Smooth muscle cell (in vitro differentiated cells): ENCODE results near the gene TSPAN17. TPM values are rescaled to one million over a fixed set of nuclear protein-coding genes. Genes with fewer than 3 reads are reported as not detected.

Experiments
- DNase-seq: peaks from one replicate; lab custom pipeline; 2025; ENCODE audit not compliant: unreplicated experiment; lab: John Stamatoyannopoulos, UW
- H2AFZ ChIP-seq: fragments of 200-600 bp; sonication (generic); 2 replicates; pipeline ENCODE4 v1.6.0; 2016; ENCODE audit warnings: antibody characterized with exemption, low read depth, mild to moderate bottlenecking
- H3F3A ChIP-seq: fragments of 200-600 bp; sonication (generic); 2 replicates; pipeline ENCODE4 v1.6.0; 2017; ENCODE audit warnings: antibody characterized with exemption, low read depth
- H3K27ac ChIP-seq: fragments of 200-600 bp; sonication (generic); 2 replicates; pipeline ENCODE4 v1.5.1; 2016; ENCODE audit warnings: low read depth, mild to moderate bottlenecking
- H3K27me3 ChIP-seq: fragments of 200-600 bp; sonication (generic); 2 replicates; pipeline ENCODE4 v1.6.1; 2016; ENCODE audit warnings: low read depth, mild to moderate bottlenecking
- H3K36me3 ChIP-seq: fragments of 200-600 bp; sonication (generic); 2 replicates; pipeline ENCODE4 v1.5.1; 2016; ENCODE audit warnings: low read depth
- H3K4me1 ChIP-seq: fragments of 200-600 bp; sonication (generic); 2 replicates; pipeline ENCODE4 v1.5.1; 2016; ENCODE audit warnings: low read depth
- H3K4me2 ChIP-seq: fragments of 200-600 bp; sonication (generic); 2 replicates; pipeline ENCODE4 v1.6.0; 2016; ENCODE audit warnings: mild to moderate bottlenecking
- H3K4me3 ChIP-seq: fragments of 200-600 bp; sonication (generic); 2 replicates; pipeline ENCODE4 v1.5.1; 2016; ENCODE audit warnings: mild to moderate bottlenecking
- H3K79me2 ChIP-seq: fragments of 200-600 bp; sonication (generic); 2 replicates; pipeline ENCODE4 v1.6.0; 2016; ENCODE audit warnings: low read depth, mild to moderate bottlenecking
- H3K9ac ChIP-seq: fragments of 200-600 bp; sonication (generic); 2 replicates; pipeline ENCODE4 v1.6.0; 2016; ENCODE audit warnings: low read depth
- H3K9me3 ChIP-seq: fragments of 200-600 bp; sonication (generic); replicated peaks from 2 replicates; pipeline ENCODE4 v1.5.1; 2016; ENCODE audit warnings: low read depth
- H4K20me1 ChIP-seq: fragments of 200-600 bp; sonication (generic); 2 replicates; pipeline ENCODE4 v1.6.0; 2016; ENCODE audit warnings: low read depth
- WGBS: methylation state at CpG from one replicate; pipeline ENCODE4 v1.1.7; 2016; ENCODE audit warnings: low lambda C conversion rate; 5-methylcytosine and 5-hydroxymethylcytosine counted together
- polyA plus RNA-seq: library from polyadenylated mRNA; unstranded; fragments of >200 nt; fragmentation: Nextera tagmentation; extraction: Ambion mirVana; gene quantifications from 2 replicates; pipeline ENCODE4 v1.2.1, GENCODE V29; 2016
- total RNA-seq: library from RNA; depleted of rRNA; stranded (reverse); fragments of >200 nt; gene quantifications from 2 replicates; pipeline ENCODE4 v1.2.3, GENCODE V29; 2014
- TF ChIP-seq, protein P1 (sequence below): fragments of 200-600 bp; sonication (generic); IDR thresholded peaks from 2 replicates; pipeline ENCODE4 v1.5.1; 2017; ENCODE audit warnings: borderline replicate concordance, mild to moderate bottlenecking, antibody characterized with exemption; ENCODE audit not compliant: insufficient read depth, poor library complexity, severe bottlenecking

Gene TSPAN17
- total and polyA plus RNA-seq, 2 experiments from 2014 or later: 29.7 to 31.0 TPM

DNA sequence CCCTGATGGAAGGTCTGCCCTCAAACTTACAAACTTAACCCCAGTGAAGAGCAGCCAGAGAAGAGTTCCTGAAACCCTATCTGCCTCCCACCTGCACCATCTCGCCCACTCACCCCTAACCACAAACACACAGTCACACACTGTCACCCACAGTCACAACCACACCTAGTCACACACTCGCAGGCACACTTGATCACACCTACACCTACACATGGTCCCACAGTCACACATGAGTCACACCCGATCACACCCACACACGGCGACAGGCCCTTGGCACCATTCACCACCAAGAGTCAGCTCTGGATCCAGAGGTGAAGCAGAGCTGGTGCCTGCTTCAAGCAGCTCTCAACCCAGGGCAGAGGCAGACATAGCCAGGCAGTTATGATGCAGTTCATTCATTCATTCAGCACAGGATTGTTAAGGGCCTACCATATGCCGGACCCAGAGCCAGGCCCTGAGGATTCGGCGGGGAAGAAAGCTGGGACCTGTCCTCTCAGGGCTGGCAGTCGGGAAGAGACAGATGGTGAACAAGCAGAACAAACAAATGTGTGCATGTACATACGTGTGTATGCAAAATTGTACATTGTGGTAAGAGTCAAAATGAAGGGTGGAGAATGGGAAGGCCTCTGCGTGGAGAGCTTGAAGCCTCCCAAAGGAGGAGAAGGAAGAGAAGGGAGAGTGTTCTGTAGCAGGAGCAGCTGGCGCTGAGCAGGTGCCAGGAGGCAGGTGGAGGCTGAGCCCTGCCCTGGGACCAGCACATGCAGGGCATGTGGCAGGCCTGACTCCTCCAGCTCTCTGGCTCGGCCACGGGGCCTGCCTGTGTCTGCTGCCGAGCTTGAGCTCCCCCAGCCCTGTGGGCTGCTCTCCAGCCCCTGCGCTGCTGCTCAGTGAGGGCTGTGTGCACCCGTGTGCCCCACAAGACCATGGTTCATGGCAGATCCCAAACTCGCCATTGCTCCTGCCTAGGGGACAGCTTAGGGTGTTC, 6.4 kb downstream of the TSPAN17 start:
- WGBS: 87% methylated on average over 18 of the region's 18 CpGs
- Histone ChIP-seq H3K27ac (no peak overlapping the region), H3K79me2 (peaks cover under 1% of the 10 kb centered on the region), H3F3A (no peaks in the 10 kb centered on the region), H4K20me1 (peaks cover 58% of the 10 kb centered on the region), H3K9ac (no peak overlapping the region), H3K9me3 (no peaks in the 10 kb centered on the region), H3K4me2 (no peak overlapping the region), H3K4me3 (no peak overlapping the region), H3K36me3 (no peaks in the 10 kb centered on the region), H3K4me1 (no peaks in the 10 kb centered on the region), H3K27me3 (no peaks in the 10 kb centered on the region), H2AFZ (no peak overlapping the region)
- TF ChIP-seq, protein P1, sequence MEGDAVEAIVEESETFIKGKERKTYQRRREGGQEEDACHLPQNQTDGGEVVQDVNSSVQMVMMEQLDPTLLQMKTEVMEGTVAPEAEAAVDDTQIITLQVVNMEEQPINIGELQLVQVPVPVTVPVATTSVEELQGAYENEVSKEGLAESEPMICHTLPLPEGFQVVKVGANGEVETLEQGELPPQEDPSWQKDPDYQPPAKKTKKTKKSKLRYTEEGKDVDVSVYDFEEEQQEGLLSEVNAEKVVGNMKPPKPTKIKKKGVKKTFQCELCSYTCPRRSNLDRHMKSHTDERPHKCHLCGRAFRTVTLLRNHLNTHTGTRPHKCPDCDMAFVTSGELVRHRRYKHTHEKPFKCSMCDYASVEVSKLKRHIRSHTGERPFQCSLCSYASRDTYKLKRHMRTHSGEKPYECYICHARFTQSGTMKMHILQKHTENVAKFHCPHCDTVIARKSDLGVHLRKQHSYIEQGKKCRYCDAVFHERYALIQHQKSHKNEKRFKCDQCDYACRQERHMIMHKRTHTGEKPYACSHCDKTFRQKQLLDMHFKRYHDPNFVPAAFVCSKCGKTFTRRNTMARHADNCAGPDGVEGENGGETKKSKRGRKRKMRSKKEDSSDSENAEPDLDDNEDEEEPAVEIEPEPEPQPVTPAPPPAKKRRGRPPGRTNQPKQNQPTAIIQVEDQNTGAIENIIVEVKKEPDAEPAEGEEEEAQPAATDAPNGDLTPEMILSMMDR: no peak
- DNase-seq: no peak

DNA sequence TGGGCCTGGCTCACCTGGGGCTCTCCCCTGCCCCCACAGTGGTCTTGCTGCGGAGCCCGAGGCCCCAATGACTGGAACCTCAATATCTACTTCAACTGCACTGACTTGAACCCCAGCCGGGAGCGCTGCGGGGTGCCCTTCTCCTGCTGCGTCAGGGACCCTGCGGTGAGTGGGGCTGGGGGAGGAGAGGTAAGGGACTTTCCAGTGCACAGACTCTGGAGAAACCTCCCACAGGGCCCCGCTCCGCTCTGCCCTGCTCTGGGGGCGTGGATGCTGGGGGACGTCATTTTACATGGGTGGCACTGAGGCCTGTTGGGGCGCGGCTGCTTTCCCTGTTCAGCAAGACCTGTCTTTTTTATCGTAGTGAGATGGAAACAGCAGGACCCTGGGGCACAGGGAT, 7.6 kb downstream of the TSPAN17 start:
- Histone ChIP-seq H3K9me3 (no peaks in the 10 kb centered on the region), H3K4me3 (no peak overlapping the region), H3K36me3 (no peaks in the 10 kb centered on the region), H3K9ac (no peak overlapping the region), H3K79me2 (no peaks in the 10 kb centered on the region), H3F3A (no peaks in the 10 kb centered on the region), H3K27ac (no peak overlapping the region), H3K4me1 (no peaks in the 10 kb centered on the region), H4K20me1 (peaks cover 46% of the 10 kb centered on the region), H3K4me2 (no peak overlapping the region), H3K27me3 (no peaks in the 10 kb centered on the region), H2AFZ (no peak overlapping the region)
- TF ChIP-seq, protein P1: no peak
- no peak for DNase-seq
- WGBS: 97% methylated on average over 14 of the region's 14 CpGs

- TF ChIP-seq, protein P1: no peak
- Histone ChIP-seq H3K27ac (no peak overlapping the region), H3K4me2 (no peak overlapping the region), H2AFZ (no peak overlapping the region), H3K4me1 (no peaks in the 10 kb centered on the region), H3K9me3 (no peaks in the 10 kb centered on the region), H3K9ac (no peak overlapping the region), H3F3A (no peaks in the 10 kb centered on the region), H3K79me2 (no peaks in the 10 kb centered on the region), H3K36me3 (no peaks in the 10 kb centered on the region), H3K27me3 (no peaks in the 10 kb centered on the region), H3K4me3 (no peak overlapping the region), H4K20me1 (peaks cover 29% of the 10 kb centered on the region)
- no peak for DNase-seq
- WGBS: 89% methylated on average over 10 of the region's 13 CpGs
These were observed 9.2 kb downstream of the TSPAN17 start for GRCh38 chr5:176656467-176656990.
